GM12878 (cell line): ENCODE results near the gene AJM1. TPM values are rescaled to one million over a fixed set of nuclear protein-coding genes. Genes with fewer than 3 reads are reported as not detected.
A peak's percentile ranks its signal among the peaks of the same experiment; 100 is the strongest.

Source experiments
- ATAC-seq: fragments of 200-7000 bp; cut with Tn5 transposase; 3 replicates; pipeline ENCODE4 v1.9.1; 2020; ENCODE audit warnings: mild to moderate bottlenecking, moderate library complexity
- BruUV-seq: library from RNA; stranded (reverse); fragments of 400-500 nt; replicated peaks from 2 replicates; lab custom pipeline; 2021; lab: Mats Ljungman, UMichigan
- CTCF ChIA-PET: fragments of 300-600 bp; sonication (Branson Sonifier 250); formaldehyde crosslinking; extraction: SDS; loops from one replicate; lab custom pipeline; 2021; ENCODE audit warnings: inconsistent platforms; lab: Yijun Ruan, JAX
- POLR2A ChIA-PET: fragments of 350-600 bp; formaldehyde crosslinking; extraction: SDS; loops from one replicate; lab custom pipeline; 2021; ENCODE audit warnings: inconsistent platforms; lab: Charles Lee
- RAD21 ChIA-PET: fragments of 300-600 bp; sonication (Branson Sonifier 250); formaldehyde crosslinking; loops from one replicate; lab custom pipeline; 2023; ENCODE audit warnings: antibody characterized with exemption; ENCODE audit not compliant: unreplicated experiment; lab: Charles Lee
- SMC1A ChIA-PET: fragments of 300-600 bp; sonication (Branson Sonifier 250); formaldehyde crosslinking; loops from one replicate; lab custom pipeline; 2023; ENCODE audit not compliant: unreplicated experiment, uncharacterized antibody; lab: Charles Lee
- DNase-seq: peaks from one replicate; pipeline ENCODE4 v3.0.0-alpha.2; 2011; ENCODE audit warnings: low read depth, low spot score
- FAIRE-seq: peaks from 3 replicates; lab custom pipeline; 2011; peaks lifted over from hg19 to GRCh38; lab: Jason Lieb, UNC
- H2AFZ ChIP-seq: 2 replicates; pipeline ENCODE4 v1.6.0; 2011; ENCODE audit warnings: low read depth, low read length, control low read depth; ENCODE audit not compliant: control insufficient read depth
- H3K27ac ChIP-seq: 2 replicates; pipeline ENCODE4 v1.5.1; 2011; ENCODE audit warnings: control low read depth; ENCODE audit not compliant: control insufficient read depth, insufficient read depth
- H3K27me3 ChIP-seq, 2 experiments: replicated peaks in 1 of 2; 2 replicates each; pipeline versions ENCODE4 v1.6.0 to v1.6.1; 2011; ENCODE audit warnings: low read length in 1 of 2; ENCODE audit not compliant: control insufficient read depth in 2 of 2, insufficient read depth in 2 of 2
- H3K36me3 ChIP-seq, 2 experiments: 2 replicates each; pipeline ENCODE4 v1.5.1; 2011; ENCODE audit warnings: low read length in 1 of 2; ENCODE audit not compliant: control insufficient read depth in 2 of 2, insufficient read depth in 2 of 2
- H3K4me1 ChIP-seq: 2 replicates; pipeline ENCODE4 v1.6.1; 2011; ENCODE audit warnings: mild to moderate bottlenecking, low read length, moderate library complexity, mixed read lengths; ENCODE audit not compliant: control insufficient read depth, insufficient read depth
- H3K4me2 ChIP-seq: 2 replicates; pipeline ENCODE4 v1.6.0; 2011; ENCODE audit warnings: control low read depth; ENCODE audit not compliant: control insufficient read depth, insufficient read depth
- H3K4me3 ChIP-seq: fragments of 200-600 bp; sonication (generic); 2 replicates; pipeline ENCODE4 v1.5.1; 2016
- H3K79me2 ChIP-seq: 2 replicates; pipeline ENCODE4 v1.6.0; 2011; ENCODE audit warnings: low read length; ENCODE audit not compliant: control insufficient read depth, insufficient read depth
- H3K9ac ChIP-seq: 2 replicates; pipeline ENCODE4 v1.8.0; 2011; ENCODE audit warnings: low read length, control low read depth, mixed read lengths; ENCODE audit not compliant: control insufficient read depth, insufficient read depth
- H3K9me3 ChIP-seq: replicated peaks from 3 replicates; pipeline ENCODE4 v1.5.1; 2011; ENCODE audit warnings: mild to moderate bottlenecking, low read length; ENCODE audit not compliant: control insufficient read depth, insufficient read depth
- H4K20me1 ChIP-seq: 2 replicates; pipeline ENCODE4 v1.6.0; 2011; ENCODE audit not compliant: control insufficient read depth, insufficient read depth
- GATAD2B ChIP-seq: fragments of 450-650 bp; conservative IDR thresholded peaks from 2 replicates; pipeline ENCODE4 v1.6.1; 2017; ENCODE audit warnings: low read depth, mild to moderate bottlenecking, moderate library complexity
- POLR2AphosphoS5 ChIP-seq: IDR thresholded peaks from 2 replicates; pipeline ENCODE4 v1.6.1; 2011; ENCODE audit warnings: mild to moderate bottlenecking, low read length, inconsistent platforms
- REST ChIP-seq: IDR thresholded peaks from 2 replicates; pipeline ENCODE4 v1.6.1; 2012; ENCODE audit warnings: mild to moderate bottlenecking, low read depth, low read length
- TBL1XR1 ChIP-seq: IDR thresholded peaks from 2 replicates; pipeline ENCODE4 v1.6.1; 2012; ENCODE audit warnings: low read depth, low read length, improper control_type of control experiment
- WGBS: methylation state at CpG from one replicate; pipeline ENCODE4 v1.1.6; 2016; ENCODE audit warnings: low lambda C conversion rate; ENCODE audit not compliant: insufficient replicate concordance, insufficient coverage; ENCODE audit errors: missing lambda C conversion rate; 5-methylcytosine and 5-hydroxymethylcytosine counted together
- in situ Hi-C: fragments of 300-500 bp; cut with MboI; formaldehyde crosslinking; loops from 9 replicates; pipeline ENCODE4 v1.14.3; 2018; ENCODE audit warnings: mixed read lengths
- intact Hi-C: fragments of 100-400 bp; cut with micrococcal nuclease; formaldehyde crosslinking; loops from one replicate; pipeline ENCODE4 v1.14.2; 2022; ENCODE audit not compliant: unreplicated experiment
- polyA plus RNA-seq, 11 experiments: library from polyadenylated mRNA; depleted of rRNA in 4 of 11; unstranded in 6 of 11; stranded (reverse) in 5 of 11; fragments of >200 nt; fragmentation: Nextera tagmentation in 4 of 11; fragmentation: Illumina TruSeq in 1 of 11; extraction: Ambion mirVana in 4 of 11; extraction: Trizol in 1 of 11; gene quantifications; 1 replicate in 1 of 11; 2 replicates in 10 of 11; pipeline versions ENCODE4 v1.2.1 to v1.2.3, GENCODE V29; 2011 to 2016; ENCODE audit warnings: inconsistent platforms in 2 of 11, missing spikeins in 2 of 11, low read depth in 1 of 11
- total RNA-seq, 4 experiments: library from RNA; depleted of rRNA in 3 of 4; stranded (reverse); fragments of >200 nt in 3 of 4; fragmentation: Illumina TruSeq in 1 of 4; extraction: Trizol in 1 of 4; gene quantifications; 2 replicates each; pipeline versions ENCODE4 v1.2.1 to v1.2.3, GENCODE V29; 2013 to 2021

Gene AJM1
- total and polyA plus RNA-seq, 10 of the 15 experiments (the other 5 are each of a cell fraction or from before 2014, with no cell fraction given) = 0.06 to 2.5 (median 1.0) TPM; not detected in 2

- H4K20me1 ChIP-seq = 0 out of 2 replicates have a peak, but pooled peaks cover 2% of the 10 kb centered on the region
- H3K36me3 ChIP-seq = peaks cover 3 to 8% of the 10 kb centered on the region in 2 experiments; a peak in 3 of 4 replicates
- peaks cover 5% of the 10 kb centered on the region for H3K4me1 ChIP-seq
- BruUV-seq = TSS peak; percentile 30
- H3K4me3 ChIP-seq = peak overlapping the region; percentile 97
- H3K4me2 ChIP-seq = peak overlapping the region; percentile 96
- 53% methylated on average over 11 of the region's 11 CpGs for WGBS
- ChIA-PET CTCF (no interaction called here), POLR2A (no interaction called here), SMC1A (interaction anchor here (1.2 kb wide), 1 partner anchor 37 kb away, joined by 3 read pairs; no protein-coding TSS in a partner anchor), RAD21 (no interaction called here)
- no peak for TF ChIP-seq REST
- TF ChIP-seq GATAD2B = no peak
- TF ChIP-seq POLR2AphosphoS5 = 0 out of 2 replicates have a peak, but pooled peaks have one; percentile 38
- TF ChIP-seq TBL1XR1 = no peak
- 0 out of 2 replicates have a peak overlapping the region, but pooled peaks have one; percentile 9 for H3K27ac ChIP-seq
- ATAC-seq (no peak), FAIRE-seq (no peak), DNase-seq (no peak)
- H3K9me3 ChIP-seq = no peaks in the 10 kb centered on the region; the same call in 2 of the 3 replicates
- intact Hi-C loops = no loop called here
- no peak overlapping the region for H2AFZ ChIP-seq
- in situ Hi-C loops = no loop called here
- no peaks in the 10 kb centered on the region for H3K27me3 ChIP-seq
- H3K9ac ChIP-seq = peak overlapping the region; percentile 83
- peaks cover 24% of the 10 kb centered on the region for H3K79me2 ChIP-seq
These were observed 22.9 kb downstream of the AJM1 start for GRCh38 chr9:136865041-136865767.
